Right forelimb (tissue), 1 donor: Measurements from ENCODE around the gene UBXN7.
"Not testable (repeated sequence)": the region's sequence is repeated elsewhere in the genome, so short reads cannot be mapped to it uniquely, and the experiment has no call there.

Experiments used
- DNase-seq: peaks from one replicate; pipeline ENCODE4 v3.0.0-alpha.2; 2018

Gene UBXN7

GRCh38 chr3:196315821-196316220 lies 116.4 kb downstream of the UBXN7 start:
- no peak for DNase-seq

- no peak for DNase-seq
Measured at GRCh38 chr3:196314597-196314996, 117.6 kb downstream of the UBXN7 start.

GRCh38 chr3:196314086-196314485 lies 118.1 kb downstream of the UBXN7 start:
- not testable (repeated sequence) for DNase-seq

- DNase-seq, result not testable (repeated sequence)
Measured at GRCh38 chr3:196302960-196303359, 129.3 kb downstream of the UBXN7 start.

- DNase-seq, result not testable (repeated sequence)
Measured at GRCh38 chr3:196302551-196302950, 129.7 kb downstream of the UBXN7 start.

- no peak for DNase-seq
Measured at GRCh38 chr3:196298521-196298920, 133.7 kb downstream of the UBXN7 start.
